ENCODE results near the gene LRRC75A. TPM values are rescaled to one million over a fixed set of nuclear protein-coding genes. Genes with fewer than 3 reads are reported as not detected.

Gene LRRC75A
- total and polyA plus RNA-seq, 2 of the 13 experiments (the other 11 are each of a cell fraction or from before 2014, with no cell fraction given), result 0.03 TPM; not detected in 1

- TF ChIP-seq RERE (CRISPR knock-in tag; IDR thresholded peaks at IDR 0.05; ENCODE audit: low read depth) (no peak), TBL1XR1 (IDR thresholded peaks at IDR 0.05; ENCODE audit: borderline replicate concordance, low read length, partially characterized antibody) (peak; percentile 64), ZNF558 (CRISPR knock-in tag; IDR thresholded peaks at IDR 0.05; ENCODE audit: borderline replicate concordance) (peak; percentile 34; the same call in 1 of the 2 replicates), SMYD3 (CRISPR knock-in tag; IDR thresholded peaks at IDR 0.05) (no peak), ZNF383 (CRISPR knock-in tag; IDR thresholded peaks at IDR 0.05; ENCODE audit: borderline replicate concordance) (peak; percentile 92; the same call in 1 of the 2 replicates), ZC3H4 (CRISPR knock-in tag; IDR thresholded peaks at IDR 0.05; ENCODE audit: borderline replicate concordance) (0 out of 2 replicates have a peak, but pooled peaks have one; percentile 38), RFX1 (IDR thresholded peaks at IDR 0.05) (no peak), RFXANK (CRISPR knock-in tag; IDR thresholded peaks at IDR 0.05) (no peak; the same call in 1 of the 2 replicates), AGO1 (IDR thresholded peaks at IDR 0.05; ENCODE audit: low read depth, low read length, poor library complexity, severe bottlenecking) (no peak), DNMT1 (CRISPR knock-in tag; IDR thresholded peaks at IDR 0.05) (no peak), ZNF496 (CRISPR knock-in tag; IDR thresholded peaks at IDR 0.05; ENCODE audit: insufficient replicate concordance) (no peak), TCF7L2 (IDR thresholded peaks at IDR 0.05; ENCODE audit: low read depth, low read length) (no peak), ZNF746 (CRISPR knock-in tag; IDR thresholded peaks at IDR 0.05) (no peak; the same call in 1 of the 2 replicates), ZXDC (CRISPR knock-in tag; IDR thresholded peaks at IDR 0.05) (peak; percentile 99), GABPB1 (CRISPR knock-in tag; IDR thresholded peaks at IDR 0.05) (peak; percentile 60), REXO4 (CRISPR knock-in tag; IDR thresholded peaks at IDR 0.05; ENCODE audit: borderline replicate concordance) (no peak), ZNF382 (CRISPR knock-in tag; IDR thresholded peaks at IDR 0.05; ENCODE audit: borderline replicate concordance) (no peak), ONECUT2 (CRISPR knock-in tag; IDR thresholded peaks at IDR 0.05) (no peak), DMAP1 (CRISPR knock-in tag; IDR thresholded peaks at IDR 0.05) (peak; percentile 86), ERF (CRISPR knock-in tag; IDR thresholded peaks at IDR 0.05) (no peak; the same call in 1 of the 2 replicates)
Observed at GRCh38 chr17:16438557-16439302, 53.3 kb downstream of the LRRC75A start (continued).
